ENCODE data around the gene BGN.

BGN gene

DNA sequence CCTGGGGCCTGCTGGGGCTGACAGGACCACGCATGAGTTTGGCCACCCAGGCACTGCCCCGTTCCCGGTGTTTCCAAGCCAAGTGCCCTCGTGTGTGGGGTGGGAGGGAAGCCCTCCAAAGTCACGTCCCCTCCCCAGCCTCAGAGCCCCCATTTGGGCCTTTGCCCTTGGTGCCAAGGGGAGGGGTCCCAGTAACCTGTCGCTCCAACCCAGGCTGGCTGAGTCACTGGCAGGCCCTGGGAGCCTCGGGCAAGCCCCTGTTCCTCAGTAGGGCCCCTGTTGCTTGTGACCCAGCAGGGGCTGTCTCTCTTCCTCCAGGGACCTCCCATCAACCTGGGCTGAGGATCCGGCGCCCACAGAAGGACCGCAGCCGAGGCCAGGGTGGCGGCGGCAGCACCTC lies 13.7 kb upstream of the BGN start:
- H3K4me3 ChIP-seq (ENCODE audit: low read depth, low read length) = no peak overlapping the region
- TF ChIP-seq, protein P1, sequence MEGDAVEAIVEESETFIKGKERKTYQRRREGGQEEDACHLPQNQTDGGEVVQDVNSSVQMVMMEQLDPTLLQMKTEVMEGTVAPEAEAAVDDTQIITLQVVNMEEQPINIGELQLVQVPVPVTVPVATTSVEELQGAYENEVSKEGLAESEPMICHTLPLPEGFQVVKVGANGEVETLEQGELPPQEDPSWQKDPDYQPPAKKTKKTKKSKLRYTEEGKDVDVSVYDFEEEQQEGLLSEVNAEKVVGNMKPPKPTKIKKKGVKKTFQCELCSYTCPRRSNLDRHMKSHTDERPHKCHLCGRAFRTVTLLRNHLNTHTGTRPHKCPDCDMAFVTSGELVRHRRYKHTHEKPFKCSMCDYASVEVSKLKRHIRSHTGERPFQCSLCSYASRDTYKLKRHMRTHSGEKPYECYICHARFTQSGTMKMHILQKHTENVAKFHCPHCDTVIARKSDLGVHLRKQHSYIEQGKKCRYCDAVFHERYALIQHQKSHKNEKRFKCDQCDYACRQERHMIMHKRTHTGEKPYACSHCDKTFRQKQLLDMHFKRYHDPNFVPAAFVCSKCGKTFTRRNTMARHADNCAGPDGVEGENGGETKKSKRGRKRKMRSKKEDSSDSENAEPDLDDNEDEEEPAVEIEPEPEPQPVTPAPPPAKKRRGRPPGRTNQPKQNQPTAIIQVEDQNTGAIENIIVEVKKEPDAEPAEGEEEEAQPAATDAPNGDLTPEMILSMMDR (IDR thresholded peaks at IDR 0.05; ENCODE audit: insufficient read depth, low read depth, low read length, missing control alignments) = no peak
- no peak for DNase-seq (ENCODE audit: low read depth)

DNA sequence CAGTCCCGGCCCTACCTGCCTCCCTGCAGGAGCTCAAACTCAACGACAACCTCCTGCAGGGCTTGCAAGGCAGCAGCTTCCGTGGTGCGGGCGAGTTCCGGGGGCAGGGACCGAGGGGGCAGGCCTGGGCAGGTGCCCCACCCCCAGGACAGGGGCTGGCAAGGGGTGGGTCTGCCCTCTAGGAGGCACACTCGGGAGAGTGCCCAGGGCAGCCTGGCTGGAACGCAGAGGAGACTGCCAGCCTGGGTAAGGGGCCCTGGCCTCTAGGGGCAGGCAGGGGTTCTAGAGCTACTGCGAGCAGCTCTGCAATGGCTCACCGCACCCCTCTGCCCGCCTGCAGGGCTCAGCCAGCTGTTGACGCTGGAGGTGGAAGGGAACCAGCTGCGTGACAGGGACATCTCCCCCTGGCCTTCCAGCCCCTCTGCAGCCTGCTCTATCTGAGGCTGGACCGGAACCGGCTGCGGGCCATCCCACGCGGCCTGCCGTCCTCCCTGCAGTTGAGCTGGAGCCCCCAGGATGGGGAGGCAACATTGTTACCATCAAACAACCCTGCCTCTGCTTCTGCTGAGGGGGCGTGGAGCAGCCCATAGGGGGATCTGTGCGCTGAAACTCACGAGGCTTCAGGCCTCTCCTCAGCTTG lies 12.3 kb upstream of the BGN start:
- no peak overlapping the region for H3K4me3 ChIP-seq (ENCODE audit: low read depth, low read length)
- DNase-seq (ENCODE audit: low read depth) = no peak
- TF ChIP-seq, protein P1 (IDR thresholded peaks at IDR 0.05; ENCODE audit: insufficient read depth, low read depth, low read length, missing control alignments) = no peak

DNA sequence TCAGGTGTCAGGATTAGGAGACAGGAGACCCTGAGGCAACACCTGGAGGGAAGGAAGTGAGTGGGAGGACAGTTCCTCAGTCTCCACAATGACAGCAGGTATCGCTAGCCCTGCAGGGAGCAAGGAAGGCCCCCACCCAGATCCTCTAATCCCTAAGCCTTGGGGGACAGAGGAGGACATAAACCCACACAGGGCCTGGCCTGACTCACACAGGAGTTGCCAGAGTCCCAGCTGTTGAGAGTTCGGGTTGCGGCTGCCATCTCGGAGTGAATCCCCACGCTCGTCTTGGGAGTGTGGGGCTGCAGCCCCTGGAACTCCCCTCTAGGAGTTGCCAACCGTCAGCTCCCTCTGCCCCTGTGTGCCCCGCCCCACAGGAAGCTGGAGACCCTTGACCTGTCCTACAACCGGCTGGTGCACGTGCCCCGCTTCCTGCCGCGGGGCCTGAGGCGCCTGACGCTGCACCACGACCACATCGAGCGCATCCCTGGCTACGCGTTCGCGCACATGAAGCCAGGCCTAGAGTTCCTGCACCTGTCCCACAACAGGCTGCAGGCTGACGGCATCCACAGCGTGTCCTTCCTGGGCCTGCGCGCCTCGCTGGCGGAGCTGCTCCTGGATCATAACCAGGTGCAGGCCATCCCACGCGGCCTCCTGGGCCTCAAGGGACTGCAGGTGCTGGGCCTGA lies 9.2 kb upstream of the BGN start:
- H3K4me3 ChIP-seq (ENCODE audit: low read depth, low read length) = no peak overlapping the region
- TF ChIP-seq, protein P1 (IDR thresholded peaks at IDR 0.05; ENCODE audit: insufficient read depth, low read depth, low read length, missing control alignments) = no peak
- no peak for DNase-seq (ENCODE audit: low read depth)

DNA sequence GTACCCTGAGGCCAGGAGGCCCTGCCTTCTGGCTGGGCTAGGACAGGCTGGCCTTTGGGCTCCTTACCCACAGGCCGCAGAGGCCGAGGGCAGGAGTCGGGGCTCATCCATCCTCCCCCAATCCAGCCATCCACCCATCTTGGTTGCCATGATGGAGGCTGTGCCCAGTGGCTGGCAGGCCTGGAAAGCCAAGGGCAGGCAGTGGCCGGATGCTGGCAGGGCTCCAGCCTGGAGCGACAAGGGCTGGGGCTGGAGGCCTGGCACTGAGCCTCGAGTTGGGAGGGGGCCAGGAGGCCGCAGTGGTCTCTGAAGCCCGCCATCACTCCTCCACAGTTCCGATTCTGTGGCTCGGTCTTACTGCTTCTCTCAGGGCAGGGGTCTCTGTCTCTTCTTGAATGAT lies 8.6 kb upstream of the BGN start:
- no peak for DNase-seq (ENCODE audit: low read depth)
- H3K4me3 ChIP-seq (ENCODE audit: low read depth, low read length) = no peak overlapping the region
- TF ChIP-seq, protein P1 (IDR thresholded peaks at IDR 0.05; ENCODE audit: insufficient read depth, low read depth, low read length, missing control alignments) = no peak

DNA sequence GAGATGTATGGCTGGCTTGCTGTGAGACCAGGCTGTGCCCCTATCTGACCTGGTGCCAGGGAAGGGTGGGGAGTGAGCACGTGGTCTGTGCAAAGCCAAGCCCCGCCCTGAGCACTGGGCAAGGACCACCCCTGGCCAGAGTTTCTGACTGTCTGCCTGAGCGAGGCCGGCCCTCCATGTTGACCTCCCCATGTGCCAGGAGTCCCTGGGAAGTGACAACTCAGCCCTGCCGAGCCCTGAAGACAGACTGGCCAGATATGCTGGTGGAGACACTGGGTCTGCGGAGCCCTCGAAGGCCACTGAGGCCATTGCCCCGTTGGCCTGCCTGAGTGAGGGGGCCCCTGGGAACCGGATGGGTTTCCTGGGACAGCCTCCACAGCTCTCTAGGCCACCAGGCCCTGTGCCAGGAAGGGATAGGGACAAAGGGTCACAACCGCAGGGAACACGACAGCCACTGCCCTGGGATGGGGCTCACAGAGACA lies 7.1 kb upstream of the BGN start:
- TF ChIP-seq, protein P1 (IDR thresholded peaks at IDR 0.05; ENCODE audit: insufficient read depth, low read depth, low read length, missing control alignments) = no peak
- DNase-seq (ENCODE audit: low read depth) = no peak
- H3K4me3 ChIP-seq (ENCODE audit: low read depth, low read length) = no peak overlapping the region

DNA sequence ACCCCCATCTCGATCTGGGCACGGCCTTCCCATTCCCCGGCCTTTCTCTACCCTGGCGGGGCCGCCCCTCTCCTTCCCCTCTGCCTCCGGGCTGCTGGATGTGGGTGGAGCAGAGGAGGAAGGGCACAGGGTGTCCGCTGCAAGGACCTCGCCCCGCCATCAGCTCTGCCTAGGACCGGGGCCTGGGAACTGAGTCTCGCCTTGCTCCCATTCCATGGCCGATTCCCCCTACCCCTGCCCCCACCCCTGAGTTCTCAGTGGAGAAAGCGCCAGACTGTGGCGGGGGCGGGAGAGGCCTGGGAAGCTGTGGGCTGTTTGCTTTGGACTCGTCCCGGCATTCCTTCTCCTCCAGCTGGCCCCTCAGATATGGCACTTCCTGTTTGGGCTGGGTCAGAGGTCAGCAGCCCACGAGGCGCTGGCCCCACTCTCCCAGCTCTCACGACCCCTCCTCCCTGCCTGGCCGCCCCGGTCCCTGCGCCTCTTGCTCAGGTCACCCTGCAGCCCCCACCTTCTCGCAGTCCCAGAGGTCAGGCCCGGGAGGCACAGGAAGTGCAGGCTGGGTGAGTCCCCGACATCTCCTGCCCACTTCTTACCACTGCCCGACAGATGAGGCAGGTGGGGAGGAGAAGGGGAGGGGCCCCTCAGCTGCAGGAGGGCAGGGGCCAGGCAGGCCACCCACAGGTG lies 6.4 kb upstream of the BGN start:
- no peak overlapping the region for H3K4me3 ChIP-seq (ENCODE audit: low read depth, low read length)
- TF ChIP-seq, protein P1 (IDR thresholded peaks at IDR 0.05; ENCODE audit: insufficient read depth, low read depth, low read length, missing control alignments) = no peak
- DNase-seq (ENCODE audit: low read depth) = no peak

Measured in GM12865 (cell line).